CD4-positive, alpha-beta T cell treated with Interferon gamma for 1 hour (primary cell): ENCODE data around the gene EVA1A.
"Not testable (repeated sequence)": the region's sequence is repeated elsewhere in the genome, so short reads cannot be mapped to it uniquely, and the experiment has no call there.

Experiments used
- DNase-seq: peaks from one replicate; pipeline ENCODE4 v3.0.0-alpha.2; 2020

EVA1A gene

DNA sequence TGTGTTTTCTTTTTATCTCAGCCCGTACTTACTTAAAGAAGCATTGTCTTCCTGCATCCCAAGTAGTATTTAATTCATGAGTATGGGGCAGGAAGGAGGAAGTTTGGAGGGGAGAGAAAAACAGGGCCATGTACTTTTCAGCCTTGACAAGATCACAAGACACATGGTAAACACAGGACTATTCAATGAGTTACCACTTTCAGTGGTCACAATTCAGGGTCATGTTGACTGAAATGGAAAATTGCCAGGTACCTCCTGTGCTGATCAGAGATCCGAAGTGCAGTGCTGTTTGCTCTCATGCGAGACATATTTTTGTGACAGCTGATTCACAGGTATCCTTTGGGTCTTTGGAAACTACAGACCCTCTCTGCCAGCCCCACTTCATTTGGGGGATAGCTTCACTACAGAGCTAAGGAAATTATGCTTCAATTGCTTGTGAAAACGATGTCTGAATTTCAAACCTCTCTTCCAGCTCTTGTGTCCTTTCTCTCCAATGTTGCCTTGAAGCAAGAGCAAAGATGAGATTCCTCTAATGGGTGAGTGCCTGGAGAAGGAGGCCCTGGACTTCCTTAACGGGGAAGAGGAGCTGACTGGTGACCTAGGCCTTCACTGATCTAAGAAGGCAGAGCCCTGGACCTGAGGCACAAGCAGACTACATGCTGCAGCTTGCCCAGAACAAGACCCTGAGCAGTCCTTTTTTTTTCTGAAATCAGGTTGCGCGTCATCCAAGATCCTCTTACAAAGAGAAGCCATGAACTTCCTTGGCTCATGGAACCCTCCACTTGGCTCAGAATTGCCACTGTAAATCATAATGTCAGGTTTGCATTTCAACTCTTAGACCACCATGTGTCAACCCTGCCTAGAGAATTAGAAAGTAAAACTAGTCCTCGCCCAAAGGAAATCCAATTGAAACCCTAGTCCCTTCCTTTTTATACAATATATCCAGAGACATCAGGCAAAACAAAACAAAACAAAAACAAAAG lies 44.1 kb downstream of the EVA1A start:
- DNase-seq = no peak

DNA sequence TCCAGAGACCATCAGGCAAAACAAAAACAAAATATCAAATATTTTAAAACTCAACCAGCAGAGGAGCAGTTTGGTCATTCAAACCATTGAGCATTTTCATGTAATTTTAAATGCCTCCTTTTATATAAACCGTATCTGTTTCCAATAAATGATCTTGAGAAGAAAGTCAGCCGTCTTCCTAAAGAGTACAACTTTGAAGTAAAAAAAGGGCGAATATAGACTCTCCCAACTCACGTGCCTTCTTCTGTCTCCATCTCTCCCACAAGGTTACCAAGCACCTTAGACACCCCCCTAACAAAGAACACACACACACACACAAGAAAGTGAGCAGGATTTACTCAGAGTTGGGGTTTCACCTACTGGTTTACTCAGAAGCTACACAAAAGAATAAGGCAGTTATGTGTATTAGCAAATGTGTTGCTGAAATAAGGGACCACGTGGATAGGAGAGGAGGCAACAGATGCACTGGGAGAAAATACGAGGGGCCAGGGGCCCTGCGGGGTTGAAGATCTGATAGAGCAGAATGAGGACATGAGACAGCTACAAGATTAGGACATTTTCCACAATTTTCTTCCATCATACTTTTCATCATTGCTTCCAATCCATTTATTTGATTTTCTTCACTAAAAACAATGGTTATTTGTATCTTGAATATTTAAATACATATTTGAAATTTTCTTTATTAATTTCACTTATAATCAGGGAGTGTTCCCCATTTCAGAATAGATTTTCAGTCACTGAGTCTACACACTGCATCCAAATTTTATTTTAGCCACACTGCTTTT lies 45.0 kb downstream of the EVA1A start:
- DNase-seq = no peak

GRCh38 chr2:75513616-75514170 lies 47.0 kb downstream of the EVA1A start:
- no peak for DNase-seq

- no peak for DNase-seq
These were observed 48.1 kb downstream of the EVA1A start for GRCh38 chr2:75512455-75513212.

DNA sequence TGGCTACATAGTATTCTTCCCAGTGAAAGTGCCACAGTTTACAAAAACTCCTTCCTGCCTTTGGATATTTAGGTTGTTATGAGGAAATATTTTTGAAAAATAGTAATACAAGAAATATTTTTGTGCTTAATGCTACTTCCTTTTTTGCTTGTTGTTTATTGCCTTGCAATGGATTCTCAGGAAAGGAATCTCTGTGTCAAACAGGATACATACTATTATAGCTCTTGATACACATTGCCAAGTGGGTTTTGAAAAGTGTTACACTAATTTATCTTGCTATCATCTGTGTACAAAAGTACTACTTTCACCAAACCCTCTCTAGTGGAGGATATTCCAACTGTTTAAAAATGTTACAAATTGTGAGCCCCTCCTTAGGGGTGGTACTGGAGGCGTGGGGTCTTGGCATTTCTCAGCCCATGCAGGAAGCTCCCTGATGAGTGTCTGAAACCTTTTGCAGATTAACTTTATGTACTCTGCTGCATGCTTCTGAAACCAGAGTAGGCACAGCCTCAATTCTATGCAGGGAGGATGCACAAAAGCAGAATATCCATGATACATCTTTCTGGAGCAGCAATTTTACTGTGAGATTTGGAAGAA lies 54.5 kb downstream of the EVA1A start:
- no peak for DNase-seq

GRCh38 chr2:75505012-75505411 lies 55.7 kb downstream of the EVA1A start:
- DNase-seq = no peak

GRCh38 chr2:75503048-75503607 lies 57.6 kb downstream of the EVA1A start:
- no peak for DNase-seq

DNA sequence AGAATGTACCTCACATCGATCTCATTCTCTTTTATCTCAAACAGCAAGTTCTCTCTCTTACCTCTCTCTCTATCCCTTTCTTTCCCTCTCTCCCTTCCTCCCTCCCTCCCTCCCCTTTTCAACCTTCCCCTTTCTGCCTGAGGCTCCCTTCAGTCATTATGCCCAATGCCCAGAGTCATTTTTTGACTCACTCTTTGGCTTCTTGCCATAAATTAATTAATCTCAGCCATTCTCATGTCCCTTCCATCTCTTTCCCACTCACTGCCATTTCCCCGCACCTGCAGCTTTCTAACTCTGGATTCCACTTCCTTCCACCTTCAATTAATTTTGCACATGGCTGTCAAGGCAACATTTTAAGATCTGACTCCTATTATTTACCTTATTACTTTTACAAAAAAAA lies 60.1 kb downstream of the EVA1A start:
- no peak for DNase-seq

DNA sequence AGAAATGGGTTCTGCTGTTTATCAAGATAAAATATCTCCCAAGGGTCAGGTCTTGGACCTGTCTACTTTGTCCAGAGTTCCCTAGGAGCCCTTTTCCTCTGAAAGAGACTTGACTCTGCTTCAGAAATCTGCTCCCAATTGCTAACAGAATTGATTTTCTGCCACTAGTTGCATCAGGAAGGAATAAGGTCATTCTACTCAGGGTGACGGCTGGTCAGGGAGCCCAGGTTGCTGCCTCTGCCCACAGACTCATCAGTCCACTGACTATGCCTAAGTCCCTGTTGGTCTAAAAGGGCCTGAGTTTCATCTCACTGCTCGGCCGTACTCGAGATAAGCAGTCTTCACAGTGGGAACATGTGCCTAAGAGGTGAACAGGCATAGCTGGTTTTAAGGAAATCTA lies 61.2 kb downstream of the EVA1A start:
- DNase-seq = no peak

DNA sequence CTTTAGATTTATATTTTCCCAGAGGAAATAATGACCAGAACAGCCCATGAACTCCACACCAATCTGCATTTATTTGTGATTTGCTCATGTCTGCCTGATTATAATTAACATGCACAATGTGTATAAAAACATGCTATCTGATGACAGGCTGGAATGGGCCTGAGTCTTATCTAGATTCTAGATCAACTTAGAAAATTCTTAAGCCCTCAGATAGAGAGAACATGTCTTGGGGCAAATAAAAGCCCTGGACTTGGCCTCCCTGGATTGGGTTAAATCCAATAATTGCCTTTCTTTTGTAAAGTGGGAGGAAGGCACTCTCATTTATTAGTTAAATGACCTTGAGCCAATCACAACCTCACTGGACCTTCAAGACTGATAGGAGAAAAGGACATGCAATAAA lies 61.8 kb downstream of the EVA1A start:
- no peak for DNase-seq

DNA sequence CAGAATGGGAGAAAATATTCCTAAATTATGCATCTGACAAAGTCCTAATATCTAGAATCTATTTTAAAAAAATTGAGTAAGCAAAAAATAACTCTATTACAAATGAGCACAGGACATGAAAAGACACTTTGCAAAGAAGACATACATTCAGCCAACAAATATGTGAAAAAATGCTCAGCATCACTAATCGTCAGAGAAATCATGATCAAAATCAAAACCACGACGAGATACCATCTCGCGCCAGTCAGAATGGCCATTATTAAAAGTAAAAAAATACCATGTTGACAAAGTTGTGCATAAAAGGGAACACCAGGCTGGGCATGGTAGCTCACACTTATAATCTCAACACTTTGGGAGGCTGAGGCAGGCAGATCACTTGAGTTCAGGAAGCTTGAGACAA lies 63.5 kb downstream of the EVA1A start:
- DNase-seq = no peak

- no peak for DNase-seq
These were observed 64.9 kb downstream of the EVA1A start for GRCh38 chr2:75495862-75496261.

DNA sequence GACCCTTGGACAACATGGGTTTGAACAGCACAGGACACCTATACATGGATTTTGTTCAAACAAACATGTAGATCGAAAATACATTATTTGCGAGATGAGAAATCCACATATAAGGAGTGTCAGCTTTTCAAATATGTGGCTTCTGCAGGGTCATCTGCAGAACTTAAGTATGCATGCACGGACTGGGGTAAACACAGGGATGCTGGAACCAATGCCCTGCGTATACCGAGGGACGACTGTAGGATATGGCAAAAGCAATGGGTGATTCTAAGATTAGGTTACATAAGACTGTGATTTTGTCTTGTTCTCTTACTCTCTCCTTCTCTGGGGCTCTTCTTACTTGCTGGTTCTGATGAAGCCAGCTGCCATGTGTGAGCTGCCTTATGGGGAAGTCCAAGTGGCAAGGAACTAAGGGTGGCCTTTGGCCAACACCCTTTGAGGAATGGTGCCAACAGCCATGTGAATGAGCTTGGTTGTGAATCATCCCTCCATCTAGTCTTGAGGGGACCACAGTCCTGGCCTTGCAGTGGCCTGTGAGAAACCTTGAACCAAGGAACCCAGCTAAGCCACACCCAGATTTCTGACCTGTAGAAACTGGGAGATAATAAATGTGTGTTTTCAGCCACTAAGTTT lies 66.5 kb downstream of the EVA1A start:
- no peak for DNase-seq

DNA sequence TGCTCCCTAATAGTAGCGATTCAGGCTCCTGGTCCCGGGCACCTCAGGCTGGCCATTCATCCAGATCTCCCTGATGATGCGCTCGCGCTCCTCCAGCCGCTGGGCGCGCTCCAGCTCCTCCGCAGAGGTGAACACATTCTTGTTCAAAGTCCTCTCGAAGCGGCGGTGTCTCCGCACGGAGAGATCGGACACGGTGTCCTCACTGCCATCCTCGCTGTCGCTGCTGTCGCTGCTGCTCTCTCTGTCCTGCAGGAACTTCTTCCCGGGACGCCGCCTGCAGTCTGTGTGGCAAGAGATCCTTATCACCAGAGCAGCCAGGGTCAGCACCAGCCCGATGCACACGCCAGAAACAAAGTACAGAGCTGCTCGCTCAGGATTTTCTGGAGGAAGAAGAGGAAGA lies 67.5 kb downstream of the EVA1A start:
- DNase-seq = no peak

DNA sequence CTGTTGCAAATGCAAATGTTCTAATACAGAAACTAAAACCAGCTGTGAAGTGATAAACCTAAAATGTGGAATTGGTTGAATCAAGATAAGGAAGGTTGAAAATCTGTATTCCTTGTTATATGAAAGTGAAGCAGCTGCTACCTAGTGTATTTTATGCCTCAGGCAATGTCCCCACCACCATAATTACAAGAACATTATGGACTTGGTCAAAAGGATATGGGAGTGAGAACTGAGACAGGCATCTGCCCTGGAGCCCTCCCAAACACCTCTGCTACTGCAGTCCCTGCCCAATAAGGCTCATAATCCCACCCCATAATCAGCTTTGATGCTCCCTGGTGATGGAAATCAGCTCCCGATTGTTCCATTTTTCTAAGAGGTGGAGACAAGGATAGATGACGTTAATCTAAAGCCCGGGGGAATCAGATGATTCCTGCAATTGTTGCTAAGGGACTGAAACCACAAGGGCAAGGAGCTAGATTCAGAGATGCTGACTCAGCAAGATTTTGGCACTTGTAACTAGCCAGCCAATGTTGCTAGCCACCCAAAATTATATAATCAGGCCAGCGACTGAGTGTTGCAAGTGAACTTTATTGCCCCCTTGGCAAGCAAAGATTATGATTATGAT lies 69.5 kb downstream of the EVA1A start:
- no peak for DNase-seq

- DNase-seq = no peak
These were observed 71.0 kb downstream of the EVA1A start for GRCh38 chr2:75489721-75490120.

DNA sequence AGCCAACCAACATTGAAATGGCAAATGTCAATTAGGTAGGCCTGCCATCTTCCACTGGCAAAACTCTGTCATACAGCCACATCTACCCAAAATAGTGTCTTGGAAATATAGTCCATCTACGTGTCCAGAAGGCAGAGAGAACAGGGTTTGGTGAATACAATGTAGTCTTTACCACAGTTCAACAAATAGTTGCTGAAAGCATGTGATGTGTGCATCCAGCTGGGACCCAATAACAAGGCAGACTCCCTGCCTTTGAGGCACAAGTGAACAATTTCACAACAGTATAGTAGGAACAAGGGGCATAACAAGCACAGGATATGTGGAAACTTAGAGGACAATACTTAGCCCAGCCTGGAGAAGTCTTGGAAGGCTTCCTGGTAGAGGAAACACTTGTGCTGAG lies 72.6 kb downstream of the EVA1A start:
- DNase-seq = no peak

DNA sequence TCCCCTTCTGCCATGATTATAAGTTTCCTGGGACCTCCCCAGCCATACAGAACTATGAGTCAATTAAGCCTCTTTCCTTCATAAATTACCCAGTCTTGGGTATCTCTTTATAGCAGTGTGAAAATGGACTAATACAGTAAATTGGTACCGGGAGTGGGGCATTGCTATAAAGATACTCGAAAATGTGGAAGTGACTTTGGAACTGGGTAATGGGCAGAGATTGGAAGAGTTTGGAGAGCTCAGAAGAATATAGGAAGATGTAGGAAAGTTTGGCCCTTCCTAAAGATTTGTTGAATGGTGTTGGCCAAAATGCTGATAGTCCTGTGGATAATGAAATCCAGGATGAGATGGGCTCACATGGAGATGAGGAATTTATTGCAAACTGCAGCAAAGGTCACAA lies 74.0 kb downstream of the EVA1A start:
- not testable (repeated sequence) for DNase-seq

GRCh38 chr2:75484840-75485239 lies 75.9 kb downstream of the EVA1A start:
- DNase-seq = no peak

GRCh38 chr2:75483878-75484277 lies 76.9 kb downstream of the EVA1A start:
- no peak for DNase-seq

DNA sequence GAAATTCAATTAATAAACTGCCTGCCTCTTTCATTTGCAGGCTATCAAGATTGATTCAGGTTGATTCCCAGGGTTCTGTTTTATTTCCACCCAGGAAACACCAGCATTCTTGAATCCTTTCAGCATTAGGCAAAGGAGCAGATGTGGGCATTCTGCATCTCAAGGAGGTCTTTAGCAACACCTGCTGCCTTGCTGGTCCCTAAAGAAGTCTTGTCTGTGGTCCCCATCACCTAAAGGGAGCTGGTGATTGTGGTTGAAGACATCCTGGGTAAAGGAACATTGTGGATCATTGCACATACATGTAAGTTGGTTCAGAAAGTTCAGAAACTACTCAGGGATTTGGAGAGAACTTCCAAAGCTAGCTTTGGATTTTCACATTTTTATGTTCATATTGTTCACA lies 78.3 kb downstream of the EVA1A start:
- DNase-seq = no peak
